B cell (primary cell): Measurements from ENCODE around the gene C4orf17.

Source experiments
- EZH2 ChIP-seq: IDR thresholded peaks from 2 replicates; pipeline ENCODE4 v1.6.1; 2012; ENCODE audit warnings: borderline replicate concordance, low read depth, mild to moderate bottlenecking, moderate library complexity, low read length; ENCODE audit not compliant: insufficient read depth, poor library complexity, severe bottlenecking
- TF ChIP-seq, protein P1 (sequence below): fragments of 200-600 bp; IDR thresholded peaks from one replicate; pipeline ENCODE4 v1.8.0; 2022; ENCODE audit warnings: antibody characterized with exemption, mild to moderate bottlenecking

DNA sequence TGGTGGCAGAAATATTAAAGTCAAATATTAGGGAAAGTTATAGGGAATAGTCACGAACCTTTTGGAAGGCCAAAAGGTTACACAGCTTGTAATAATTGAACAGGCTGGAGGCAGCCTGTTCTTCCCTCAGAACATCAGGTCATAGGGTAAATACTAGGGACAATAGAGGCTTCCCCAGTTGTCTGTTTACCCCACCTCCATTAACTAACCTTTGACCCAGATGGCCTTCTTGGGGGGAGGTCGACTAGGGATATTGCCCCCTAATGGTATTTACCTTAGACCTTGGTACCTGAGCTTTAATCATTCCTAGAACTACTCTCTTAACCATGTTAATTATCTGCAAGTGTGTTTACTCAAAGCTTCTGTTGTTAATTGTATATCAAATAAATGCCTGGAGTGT lies 26.0 kb downstream of the C4orf17 start:
- TF ChIP-seq, protein P1, sequence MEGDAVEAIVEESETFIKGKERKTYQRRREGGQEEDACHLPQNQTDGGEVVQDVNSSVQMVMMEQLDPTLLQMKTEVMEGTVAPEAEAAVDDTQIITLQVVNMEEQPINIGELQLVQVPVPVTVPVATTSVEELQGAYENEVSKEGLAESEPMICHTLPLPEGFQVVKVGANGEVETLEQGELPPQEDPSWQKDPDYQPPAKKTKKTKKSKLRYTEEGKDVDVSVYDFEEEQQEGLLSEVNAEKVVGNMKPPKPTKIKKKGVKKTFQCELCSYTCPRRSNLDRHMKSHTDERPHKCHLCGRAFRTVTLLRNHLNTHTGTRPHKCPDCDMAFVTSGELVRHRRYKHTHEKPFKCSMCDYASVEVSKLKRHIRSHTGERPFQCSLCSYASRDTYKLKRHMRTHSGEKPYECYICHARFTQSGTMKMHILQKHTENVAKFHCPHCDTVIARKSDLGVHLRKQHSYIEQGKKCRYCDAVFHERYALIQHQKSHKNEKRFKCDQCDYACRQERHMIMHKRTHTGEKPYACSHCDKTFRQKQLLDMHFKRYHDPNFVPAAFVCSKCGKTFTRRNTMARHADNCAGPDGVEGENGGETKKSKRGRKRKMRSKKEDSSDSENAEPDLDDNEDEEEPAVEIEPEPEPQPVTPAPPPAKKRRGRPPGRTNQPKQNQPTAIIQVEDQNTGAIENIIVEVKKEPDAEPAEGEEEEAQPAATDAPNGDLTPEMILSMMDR = no peak
- TF ChIP-seq EZH2 = no peak
